SK-N-SH treated with all-trans-retinoic acid at 6 μM for 48 hours (cell line): ENCODE results near the gene PKN2.

ENCODE experiments used
- ATAC-seq: fragments of 200-7000 bp; cut with Tn5 transposase; 3 replicates; pipeline ENCODE4 v1.9.1; 2020; ENCODE audit warnings: mild to moderate bottlenecking, moderate library complexity
- ARNTL ChIP-seq: fragments of 450-650 bp; formaldehyde crosslinking; IDR thresholded peaks from 2 replicates; pipeline ENCODE4 v1.5.0; 2020; ENCODE audit warnings: low read depth, mild to moderate bottlenecking, moderate library complexity, borderline replicate concordance
- BACH2 ChIP-seq: fragments of 250-450 bp; sonication (Bioruptor Pico); IDR thresholded peaks from 2 replicates; pipeline ENCODE4 v1.9.0; 2021; ENCODE audit warnings: mild to moderate bottlenecking, borderline replicate concordance
- CSDC2 ChIP-seq: fragments of 250-450 bp; sonication (Bioruptor Pico); IDR thresholded peaks from 2 replicates; pipeline ENCODE4 v1.5.0; 2020; ENCODE audit warnings: mild to moderate bottlenecking, moderate library complexity
- ESRRG ChIP-seq: fragments of 250-450 bp; sonication (Bioruptor Pico); IDR thresholded peaks from 2 replicates; pipeline ENCODE4 v1.6.1; 2021; ENCODE audit warnings: mild to moderate bottlenecking
- GLIS3 ChIP-seq: fragments of 250-450 bp; sonication (Bioruptor Pico); IDR thresholded peaks from 2 replicates; pipeline ENCODE4 v1.5.0; 2020; ENCODE audit warnings: mild to moderate bottlenecking, moderate library complexity
- OSR1 ChIP-seq: fragments of 250-450 bp; sonication (Bioruptor Pico); IDR thresholded peaks from 2 replicates; pipeline ENCODE4 v1.8.0; 2022; ENCODE audit warnings: moderate library complexity, mild to moderate bottlenecking, inconsistent platforms
- RARB ChIP-seq: fragments of 250-450 bp; sonication (Bioruptor Pico); IDR thresholded peaks from 2 replicates; pipeline ENCODE4 v1.8.0; 2021; ENCODE audit warnings: mild to moderate bottlenecking, moderate library complexity
- SNAI2 ChIP-seq: fragments of 250-450 bp; sonication (Bioruptor Pico); IDR thresholded peaks from 2 replicates; pipeline ENCODE4 v1.5.0; 2020; ENCODE audit warnings: mild to moderate bottlenecking, moderate library complexity
- TCF4 ChIP-seq: fragments of 250-450 bp; sonication (Bioruptor Pico); IDR thresholded peaks from 2 replicates; pipeline ENCODE4 v1.8.0; 2021; ENCODE audit warnings: mild to moderate bottlenecking, moderate library complexity, borderline replicate concordance
- TOX ChIP-seq: fragments of 250-450 bp; sonication (Bioruptor Pico); IDR thresholded peaks from 2 replicates; pipeline ENCODE4 v1.8.0; 2021; ENCODE audit warnings: mild to moderate bottlenecking, moderate library complexity, borderline replicate concordance
- ZC3H10 ChIP-seq: fragments of 250-450 bp; sonication (Bioruptor Pico); IDR thresholded peaks from 2 replicates; pipeline ENCODE4 v1.5.1; 2021; ENCODE audit warnings: mild to moderate bottlenecking, moderate library complexity
- ZFP3 ChIP-seq: fragments of 250-450 bp; sonication (Bioruptor Pico); IDR thresholded peaks from 2 replicates; pipeline ENCODE4 v1.5.0; 2020; ENCODE audit warnings: mild to moderate bottlenecking, moderate library complexity
- ZFP30 ChIP-seq: fragments of 450-650 bp; formaldehyde crosslinking; IDR thresholded peaks from 2 replicates; pipeline ENCODE4 v1.5.0; 2022; ENCODE audit warnings: mild to moderate bottlenecking, moderate library complexity
- ZNF565 ChIP-seq: fragments of 450-650 bp; formaldehyde crosslinking; conservative IDR thresholded peaks from 2 replicates; pipeline ENCODE4 v1.5.0; 2020; ENCODE audit warnings: low read depth, mild to moderate bottlenecking, moderate library complexity
- ZNF70 ChIP-seq: fragments of 450-650 bp; formaldehyde crosslinking; IDR thresholded peaks from 2 replicates; pipeline ENCODE4 v1.5.0; 2020; ENCODE audit warnings: mild to moderate bottlenecking, moderate library complexity
- ZNF8 ChIP-seq: fragments of 450-650 bp; formaldehyde crosslinking; IDR thresholded peaks from 2 replicates; pipeline ENCODE4 v1.5.0; 2020; ENCODE audit warnings: mild to moderate bottlenecking, moderate library complexity
- TF ChIP-seq, protein P1 (sequence below): fragments of 250-450 bp; sonication (Bioruptor Pico); IDR thresholded peaks from 2 replicates; pipeline ENCODE4 v1.8.0; 2020; ENCODE audit warnings: mild to moderate bottlenecking, moderate library complexity, borderline replicate concordance
- TF ChIP-seq, protein P2 (sequence below): fragments of 250-450 bp; sonication (Bioruptor Pico); IDR thresholded peaks from 2 replicates; pipeline ENCODE4 v1.5.1; 2021; ENCODE audit warnings: mild to moderate bottlenecking, moderate library complexity
- TF ChIP-seq, protein P3 (sequence below): fragments of 250-450 bp; sonication (Bioruptor Pico); IDR thresholded peaks from 2 replicates; pipeline ENCODE4 v1.8.0; 2021; ENCODE audit warnings: low read depth, mild to moderate bottlenecking, moderate library complexity, borderline replicate concordance
- TF ChIP-seq, protein P4 (sequence below): fragments of 250-450 bp; sonication (Bioruptor Pico); IDR thresholded peaks from 2 replicates; pipeline ENCODE4 v1.5.1; 2020; ENCODE audit warnings: low read depth, mild to moderate bottlenecking, moderate library complexity
- TF ChIP-seq, protein P5 (sequence below): fragments of 250-450 bp; sonication (Bioruptor Pico); IDR thresholded peaks from 2 replicates; pipeline ENCODE4 v1.5.0; 2020; ENCODE audit warnings: mild to moderate bottlenecking, moderate library complexity

PKN2 gene

DNA sequence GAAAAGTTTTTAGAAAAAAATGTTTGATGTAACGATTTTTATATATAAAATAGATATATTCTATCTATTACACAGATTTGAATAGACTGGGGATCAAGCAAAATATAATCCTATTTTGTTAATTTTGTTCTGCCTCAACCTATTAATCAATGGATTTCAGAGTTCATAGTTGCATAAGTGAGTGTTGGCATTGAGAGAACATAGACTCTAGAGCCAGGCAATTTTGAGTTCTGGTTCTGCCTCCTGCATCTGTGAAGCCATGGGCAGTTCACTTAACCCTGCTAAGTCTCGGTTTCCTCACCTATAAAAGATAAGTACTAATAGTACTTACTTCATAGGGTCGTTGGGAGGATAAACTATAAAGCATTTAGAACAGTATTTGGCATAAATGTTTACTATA is 13.6 kb upstream of the PKN2 start:
- ATAC-seq, result no peak

DNA sequence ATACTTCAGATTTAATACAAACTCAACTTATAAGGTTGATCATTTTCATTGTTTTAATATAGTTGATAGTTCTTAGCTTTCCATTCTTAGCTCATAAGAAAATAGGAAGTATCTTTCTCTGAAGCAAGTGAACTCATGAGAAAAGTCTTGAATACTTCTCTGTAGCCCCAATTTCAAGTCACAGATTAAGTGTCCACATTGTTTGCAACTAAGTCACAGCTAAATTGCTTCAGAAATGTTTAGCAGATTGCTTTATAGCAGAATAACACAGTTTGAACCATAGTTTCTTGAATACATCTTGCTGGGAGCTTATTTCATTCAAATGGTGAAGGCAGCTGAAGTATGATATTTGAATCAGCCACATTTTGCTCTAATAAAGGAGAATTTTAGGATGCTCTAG is 10.6 kb upstream of the PKN2 start:
- ATAC-seq, result no peak

More for the DNA sequence above, 13.6 kb upstream of the PKN2 start:
- TF ChIP-seq RARB (CRISPR knock-in tag) (no peak), TOX (CRISPR knock-in tag) (no peak), SNAI2 (no peak), ESRRG (CRISPR knock-in tag) (no peak)
- TF ChIP-seq, protein P1, sequence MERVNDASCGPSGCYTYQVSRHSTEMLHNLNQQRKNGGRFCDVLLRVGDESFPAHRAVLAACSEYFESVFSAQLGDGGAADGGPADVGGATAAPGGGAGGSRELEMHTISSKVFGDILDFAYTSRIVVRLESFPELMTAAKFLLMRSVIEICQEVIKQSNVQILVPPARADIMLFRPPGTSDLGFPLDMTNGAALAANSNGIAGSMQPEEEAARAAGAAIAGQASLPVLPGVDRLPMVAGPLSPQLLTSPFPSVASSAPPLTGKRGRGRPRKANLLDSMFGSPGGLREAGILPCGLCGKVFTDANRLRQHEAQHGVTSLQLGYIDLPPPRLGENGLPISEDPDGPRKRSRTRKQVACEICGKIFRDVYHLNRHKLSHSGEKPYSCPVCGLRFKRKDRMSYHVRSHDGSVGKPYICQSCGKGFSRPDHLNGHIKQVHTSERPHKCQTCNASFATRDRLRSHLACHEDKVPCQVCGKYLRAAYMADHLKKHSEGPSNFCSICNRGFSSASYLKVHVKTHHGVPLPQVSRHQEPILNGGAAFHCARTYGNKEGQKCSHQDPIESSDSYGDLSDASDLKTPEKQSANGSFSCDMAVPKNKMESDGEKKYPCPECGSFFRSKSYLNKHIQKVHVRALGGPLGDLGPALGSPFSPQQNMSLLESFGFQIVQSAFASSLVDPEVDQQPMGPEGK (CRISPR knock-in tag), result no peak

DNA sequence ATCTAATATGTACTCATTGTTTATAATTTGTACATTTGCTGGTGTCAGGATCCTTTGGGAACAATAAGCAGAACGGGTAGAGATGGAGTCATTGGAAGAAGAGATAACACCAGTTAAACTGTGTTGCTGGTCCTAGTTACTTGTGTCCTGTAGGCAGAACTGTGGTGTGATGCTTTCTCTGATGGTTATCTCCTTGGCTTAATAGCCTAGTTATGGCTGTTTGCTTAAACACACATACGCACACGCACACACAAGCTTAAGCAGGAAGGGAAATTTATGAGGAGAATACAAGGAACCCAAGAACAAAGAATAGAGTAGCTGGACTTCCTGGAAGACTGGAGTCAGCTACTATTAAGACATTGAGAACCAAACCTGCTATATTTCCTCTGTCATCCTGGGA is 5.7 kb upstream of the PKN2 start:
- no peak for TF ChIP-seq ZNF565
- no peak for TF ChIP-seq ZNF8 (CRISPR knock-in tag)
- no peak for TF ChIP-seq RARB (CRISPR knock-in tag)
- TF ChIP-seq ZC3H10 (CRISPR knock-in tag), result no peak
- TF ChIP-seq, protein P2, sequence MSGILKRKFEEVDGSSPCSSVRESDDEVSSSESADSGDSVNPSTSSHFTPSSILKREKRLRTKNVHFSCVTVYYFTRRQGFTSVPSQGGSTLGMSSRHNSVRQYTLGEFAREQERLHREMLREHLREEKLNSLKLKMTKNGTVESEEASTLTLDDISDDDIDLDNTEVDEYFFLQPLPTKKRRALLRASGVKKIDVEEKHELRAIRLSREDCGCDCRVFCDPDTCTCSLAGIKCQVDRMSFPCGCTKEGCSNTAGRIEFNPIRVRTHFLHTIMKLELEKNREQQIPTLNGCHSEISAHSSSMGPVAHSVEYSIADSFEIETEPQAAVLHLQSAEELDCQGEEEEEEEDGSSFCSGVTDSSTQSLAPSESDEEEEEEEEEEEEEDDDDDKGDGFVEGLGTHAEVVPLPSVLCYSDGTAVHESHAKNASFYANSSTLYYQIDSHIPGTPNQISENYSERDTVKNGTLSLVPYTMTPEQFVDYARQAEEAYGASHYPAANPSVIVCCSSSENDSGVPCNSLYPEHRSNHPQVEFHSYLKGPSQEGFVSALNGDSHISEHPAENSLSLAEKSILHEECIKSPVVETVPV (CRISPR knock-in tag), result no peak
- TF ChIP-seq OSR1 (CRISPR knock-in tag), result no peak
- no peak for TF ChIP-seq BACH2 (CRISPR knock-in tag)
- TF ChIP-seq, protein P3, sequence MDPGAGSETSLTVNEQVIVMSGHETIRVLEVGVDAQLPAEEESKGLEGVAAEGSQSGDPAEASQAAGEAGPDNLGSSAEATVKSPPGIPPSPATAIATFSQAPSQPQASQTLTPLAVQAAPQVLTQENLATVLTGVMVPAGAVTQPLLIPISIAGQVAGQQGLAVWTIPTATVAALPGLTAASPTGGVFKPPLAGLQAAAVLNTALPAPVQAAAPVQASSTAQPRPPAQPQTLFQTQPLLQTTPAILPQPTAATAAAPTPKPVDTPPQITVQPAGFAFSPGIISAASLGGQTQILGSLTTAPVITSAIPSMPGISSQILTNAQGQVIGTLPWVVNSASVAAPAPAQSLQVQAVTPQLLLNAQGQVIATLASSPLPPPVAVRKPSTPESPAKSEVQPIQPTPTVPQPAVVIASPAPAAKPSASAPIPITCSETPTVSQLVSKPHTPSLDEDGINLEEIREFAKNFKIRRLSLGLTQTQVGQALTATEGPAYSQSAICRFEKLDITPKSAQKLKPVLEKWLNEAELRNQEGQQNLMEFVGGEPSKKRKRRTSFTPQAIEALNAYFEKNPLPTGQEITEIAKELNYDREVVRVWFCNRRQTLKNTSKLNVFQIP (CRISPR knock-in tag), result no peak
- TF ChIP-seq ESRRG (CRISPR knock-in tag), result no peak
- TF ChIP-seq, protein P4, sequence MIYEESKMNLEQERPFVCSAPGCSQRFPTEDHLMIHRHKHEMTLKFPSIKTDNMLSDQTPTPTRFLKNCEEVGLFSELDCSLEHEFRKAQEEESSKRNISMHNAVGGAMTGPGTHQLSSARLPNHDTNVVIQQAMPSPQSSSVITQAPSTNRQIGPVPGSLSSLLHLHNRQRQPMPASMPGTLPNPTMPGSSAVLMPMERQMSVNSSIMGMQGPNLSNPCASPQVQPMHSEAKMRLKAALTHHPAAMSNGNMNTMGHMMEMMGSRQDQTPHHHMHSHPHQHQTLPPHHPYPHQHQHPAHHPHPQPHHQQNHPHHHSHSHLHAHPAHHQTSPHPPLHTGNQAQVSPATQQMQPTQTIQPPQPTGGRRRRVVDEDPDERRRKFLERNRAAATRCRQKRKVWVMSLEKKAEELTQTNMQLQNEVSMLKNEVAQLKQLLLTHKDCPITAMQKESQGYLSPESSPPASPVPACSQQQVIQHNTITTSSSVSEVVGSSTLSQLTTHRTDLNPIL, result no peak
- TF ChIP-seq TOX (CRISPR knock-in tag), result no peak
- TF ChIP-seq, protein P5, sequence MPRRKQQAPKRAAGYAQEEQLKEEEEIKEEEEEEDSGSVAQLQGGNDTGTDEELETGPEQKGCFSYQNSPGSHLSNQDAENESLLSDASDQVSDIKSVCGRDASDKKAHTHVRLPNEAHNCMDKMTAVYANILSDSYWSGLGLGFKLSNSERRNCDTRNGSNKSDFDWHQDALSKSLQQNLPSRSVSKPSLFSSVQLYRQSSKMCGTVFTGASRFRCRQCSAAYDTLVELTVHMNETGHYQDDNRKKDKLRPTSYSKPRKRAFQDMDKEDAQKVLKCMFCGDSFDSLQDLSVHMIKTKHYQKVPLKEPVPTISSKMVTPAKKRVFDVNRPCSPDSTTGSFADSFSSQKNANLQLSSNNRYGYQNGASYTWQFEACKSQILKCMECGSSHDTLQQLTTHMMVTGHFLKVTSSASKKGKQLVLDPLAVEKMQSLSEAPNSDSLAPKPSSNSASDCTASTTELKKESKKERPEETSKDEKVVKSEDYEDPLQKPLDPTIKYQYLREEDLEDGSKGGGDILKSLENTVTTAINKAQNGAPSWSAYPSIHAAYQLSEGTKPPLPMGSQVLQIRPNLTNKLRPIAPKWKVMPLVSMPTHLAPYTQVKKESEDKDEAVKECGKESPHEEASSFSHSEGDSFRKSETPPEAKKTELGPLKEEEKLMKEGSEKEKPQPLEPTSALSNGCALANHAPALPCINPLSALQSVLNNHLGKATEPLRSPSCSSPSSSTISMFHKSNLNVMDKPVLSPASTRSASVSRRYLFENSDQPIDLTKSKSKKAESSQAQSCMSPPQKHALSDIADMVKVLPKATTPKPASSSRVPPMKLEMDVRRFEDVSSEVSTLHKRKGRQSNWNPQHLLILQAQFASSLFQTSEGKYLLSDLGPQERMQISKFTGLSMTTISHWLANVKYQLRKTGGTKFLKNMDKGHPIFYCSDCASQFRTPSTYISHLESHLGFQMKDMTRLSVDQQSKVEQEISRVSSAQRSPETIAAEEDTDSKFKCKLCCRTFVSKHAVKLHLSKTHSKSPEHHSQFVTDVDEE (CRISPR knock-in tag), result no peak
- no peak for TF ChIP-seq TCF4 (CRISPR knock-in tag)
- TF ChIP-seq ZFP3 (CRISPR knock-in tag), result no peak
- TF ChIP-seq GLIS3 (CRISPR knock-in tag), result no peak
- TF ChIP-seq, all 23 proteins: peak for 0
- no peak for ATAC-seq

More for the DNA sequence above, 10.6 kb upstream of the PKN2 start:
- no peak for TF ChIP-seq ZNF70 (CRISPR knock-in tag)
- TF ChIP-seq ARNTL, result no peak
- no peak for TF ChIP-seq ZNF8 (CRISPR knock-in tag)
- TF ChIP-seq, all 23 proteins: peak for 0

DNA sequence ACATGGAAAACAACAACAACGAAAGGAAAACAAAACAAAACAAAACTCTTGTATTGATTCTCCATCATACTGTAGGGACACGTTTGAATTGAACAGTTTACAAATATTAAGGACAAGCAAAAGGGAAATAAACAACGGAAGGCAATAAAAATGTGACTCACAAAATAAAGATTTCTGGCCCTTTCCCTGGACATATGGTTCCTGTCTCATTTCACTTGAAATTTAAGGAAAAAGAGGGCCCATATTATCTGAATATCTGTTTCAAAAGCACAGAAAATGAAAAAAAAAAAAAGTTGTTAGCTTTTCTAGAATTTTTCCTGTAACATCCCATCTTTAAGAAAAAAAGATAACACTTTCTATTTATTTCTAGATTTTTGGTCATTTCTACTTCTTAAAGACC is 3.6 kb upstream of the PKN2 start:
- no peak for ATAC-seq
- TF ChIP-seq RARB (CRISPR knock-in tag) (no peak), GLIS3 (CRISPR knock-in tag) (no peak), OSR1 (CRISPR knock-in tag) (no peak), CSDC2 (CRISPR knock-in tag) (no peak), ESRRG (CRISPR knock-in tag) (no peak), ZNF70 (CRISPR knock-in tag) (no peak), ZFP30 (CRISPR knock-in tag) (no peak), ZNF565 (no peak), TOX (CRISPR knock-in tag) (no peak), ZC3H10 (CRISPR knock-in tag) (no peak), ZFP3 (CRISPR knock-in tag) (no peak)
- TF ChIP-seq, protein P3 (CRISPR knock-in tag), result no peak
- TF ChIP-seq, protein P5 (CRISPR knock-in tag), result no peak
